ENCODE results near the gene URB2. TPM values are rescaled to one million over a fixed set of nuclear protein-coding genes. Genes with fewer than 3 reads are reported as not detected.
A peak's percentile ranks its signal among the peaks of the same experiment; 100 is the strongest.

Gene URB2
- total RNA-seq, 1 experiment from 2014 or later = 53.2 TPM

DNA sequence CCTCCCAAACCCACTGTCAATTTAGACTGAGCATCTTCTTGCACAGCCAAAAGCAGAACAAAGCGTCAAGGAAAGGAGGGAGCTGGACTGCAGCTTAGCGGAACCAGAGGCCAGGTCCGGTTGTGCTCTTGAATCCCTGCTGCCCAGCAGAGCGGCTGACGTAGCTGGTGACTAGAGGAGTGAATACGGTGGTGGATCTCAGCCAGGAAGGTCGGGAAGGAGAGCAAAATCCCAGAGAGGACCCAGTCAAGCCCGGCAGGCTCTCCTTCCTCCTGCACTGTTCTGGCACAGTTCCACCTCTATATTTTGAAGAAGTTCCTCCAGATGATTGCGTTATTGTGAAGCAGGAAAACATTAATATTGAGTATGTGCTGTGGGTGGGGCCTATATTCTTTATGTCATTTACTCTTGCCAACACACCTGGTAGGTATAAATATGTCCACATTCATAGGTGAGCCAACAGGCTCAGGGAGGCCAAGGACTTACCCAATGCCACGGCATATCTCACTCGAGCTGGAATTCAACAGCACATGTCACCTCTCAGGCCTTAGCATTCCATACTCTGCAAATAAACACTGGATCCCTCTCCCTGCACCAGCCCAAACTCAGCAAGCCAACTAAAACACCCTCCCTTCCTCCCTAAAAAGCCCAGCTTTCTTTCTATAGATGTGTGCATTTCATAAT, 43.9 kb upstream of the URB2 start:
- Mint-ChIP-seq H3K4me3 (no peak overlapping the region), H3K27ac (peak overlapping the region in 1 of 3 experiments; percentile 14; a peak in 2 of 7 replicates), H3K27me3 (ENCODE audit: low read depth) (no peaks in the 10 kb centered on the region), H3K4me1 (peaks cover 9 to 13% of the 10 kb centered on the region in 2 experiments), H3K36me3 (ENCODE audit: insufficient read depth in 1 of 3, low read depth in 3 of 3) (no peaks in the 10 kb centered on the region), H3K9me3 (no peaks in the 10 kb centered on the region)
- no peak overlapping the region for H2BK20ac ChIP-seq (ENCODE audit: low read depth, low read length, poor library complexity, severe bottlenecking)
- H2AK5ac ChIP-seq (ENCODE audit: insufficient read length, low read length) = no peak overlapping the region
- no peak overlapping the region for H2BK5ac ChIP-seq (ENCODE audit: insufficient read length, low read length)
- H3K4me1 ChIP-seq (ENCODE audit: insufficient read depth, low read length) = no peaks in the 10 kb centered on the region; the same call in 1 of the 2 replicates
- H3K56ac ChIP-seq (ENCODE audit: insufficient read length, low read depth, low read length) = no peak overlapping the region
- H3T11ph ChIP-seq (ENCODE audit: low read length) = no peak overlapping the region
- H3K4me2 ChIP-seq (ENCODE audit: insufficient read depth, insufficient read length, low read length) = no peak overlapping the region
- no peak overlapping the region for H4K8ac ChIP-seq (replicated peaks; ENCODE audit: insufficient read length, low read depth, low read length)
- no peak overlapping the region for H2BK12ac ChIP-seq (ENCODE audit: insufficient read length, low read depth, low read length)
- H2BK120ac ChIP-seq (ENCODE audit: low read depth, low read length, poor library complexity, severe bottlenecking) = no peak overlapping the region
- H2AFZ ChIP-seq (ENCODE audit: low read length) = no peak overlapping the region
- H2BK15ac ChIP-seq (ENCODE audit: low read depth, low read length) = no peak overlapping the region
- WGBS (ENCODE audit: extremely low coverage, insufficient read length, low lambda C conversion rate) = no CpG with 5 or more reads among the region's 11 CpGs
- no peak for TF ChIP-seq CTCF (conservative IDR thresholded peaks at IDR 0.05)
- H3K23me2 ChIP-seq (ENCODE audit: insufficient read length, low read depth, low read length, poor library complexity, severe bottlenecking) = no peaks in the 10 kb centered on the region
- H4K5ac ChIP-seq (ENCODE audit: insufficient read length, low read depth, low read length) = no peak overlapping the region
- H3K14ac ChIP-seq (ENCODE audit: insufficient read depth, low read length) = no peak overlapping the region; the same call in 1 of the 2 replicates
- H3K9me3 ChIP-seq (ENCODE audit: control insufficient read depth, low read depth, low read length) = no peaks in the 10 kb centered on the region
- H4K20me1 ChIP-seq (ENCODE audit: control insufficient read depth, insufficient read depth, insufficient read length) = no peaks in the 10 kb centered on the region
- H3K23ac ChIP-seq (ENCODE audit: insufficient read length, low read depth, low read length) = no peak overlapping the region
- no peak overlapping the region for H3K4ac ChIP-seq (ENCODE audit: low read depth, low read length)
- H4K91ac ChIP-seq (ENCODE audit: insufficient read length, low read depth, low read length) = no peak overlapping the region
- H3K27me3 ChIP-seq (ENCODE audit: insufficient read depth, low read length) = no peaks in the 10 kb centered on the region
- no peak overlapping the region for H3K27ac ChIP-seq (ENCODE audit: insufficient read length, low read depth, low read length)
- no peak overlapping the region for H3K18ac ChIP-seq (ENCODE audit: insufficient read length, low read depth, low read length)
- no peak overlapping the region for H3K9ac ChIP-seq (ENCODE audit: extremely low read depth, insufficient read length, low read length)
- no peaks in the 10 kb centered on the region for H3K79me2 ChIP-seq (ENCODE audit: insufficient read depth, low read length)
- no peak for DNase-seq
- H3K79me1 ChIP-seq (ENCODE audit: insufficient read depth, low read depth, low read length, poor library complexity, severe bottlenecking) = no peaks in the 10 kb centered on the region

All from H9 (cell line).